ENCODE results near the gene ZNF385B. TPM values are rescaled to one million over a fixed set of nuclear protein-coding genes. Genes with fewer than 3 reads are reported as not detected.

The ZNF385B gene
- total and polyA plus RNA-seq, 2 donors (not counting 1 experiment from before 2014, with no cell fraction given), result not detected

DNA sequence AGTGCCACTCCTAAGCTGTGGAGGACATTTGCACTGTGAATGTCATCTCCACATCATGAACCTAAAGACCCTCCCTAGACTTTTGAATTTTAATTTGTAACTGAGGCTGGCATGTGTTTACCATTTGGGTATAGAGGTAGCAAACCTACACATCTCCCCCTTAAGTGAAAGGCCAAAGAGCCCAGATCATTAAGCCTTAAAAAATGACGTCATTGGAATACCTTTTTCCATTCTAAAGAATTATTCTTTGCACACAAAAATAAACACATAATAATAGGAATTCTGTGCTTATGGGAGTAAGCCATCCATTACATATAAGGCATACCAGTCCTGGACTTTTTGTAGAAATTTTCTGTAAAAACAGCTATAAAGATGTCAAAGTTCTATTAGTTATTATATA lies 38.9 kb downstream of the ZNF385B start:
- no peaks in the 10 kb centered on the region for H4K20me1 ChIP-seq (ENCODE audit: control insufficient read depth, insufficient read depth, low read length, poor library complexity, severe bottlenecking)
- POLR2A ChIA-PET, result no interaction called here
- TF ChIP-seq, protein P1, sequence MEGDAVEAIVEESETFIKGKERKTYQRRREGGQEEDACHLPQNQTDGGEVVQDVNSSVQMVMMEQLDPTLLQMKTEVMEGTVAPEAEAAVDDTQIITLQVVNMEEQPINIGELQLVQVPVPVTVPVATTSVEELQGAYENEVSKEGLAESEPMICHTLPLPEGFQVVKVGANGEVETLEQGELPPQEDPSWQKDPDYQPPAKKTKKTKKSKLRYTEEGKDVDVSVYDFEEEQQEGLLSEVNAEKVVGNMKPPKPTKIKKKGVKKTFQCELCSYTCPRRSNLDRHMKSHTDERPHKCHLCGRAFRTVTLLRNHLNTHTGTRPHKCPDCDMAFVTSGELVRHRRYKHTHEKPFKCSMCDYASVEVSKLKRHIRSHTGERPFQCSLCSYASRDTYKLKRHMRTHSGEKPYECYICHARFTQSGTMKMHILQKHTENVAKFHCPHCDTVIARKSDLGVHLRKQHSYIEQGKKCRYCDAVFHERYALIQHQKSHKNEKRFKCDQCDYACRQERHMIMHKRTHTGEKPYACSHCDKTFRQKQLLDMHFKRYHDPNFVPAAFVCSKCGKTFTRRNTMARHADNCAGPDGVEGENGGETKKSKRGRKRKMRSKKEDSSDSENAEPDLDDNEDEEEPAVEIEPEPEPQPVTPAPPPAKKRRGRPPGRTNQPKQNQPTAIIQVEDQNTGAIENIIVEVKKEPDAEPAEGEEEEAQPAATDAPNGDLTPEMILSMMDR (IDR thresholded peaks at IDR 0.05), result no peak
- no peak for TF ChIP-seq EZH2 (IDR thresholded peaks at IDR 0.05; ENCODE audit: borderline replicate concordance, insufficient read depth, low read depth, low read length, poor library complexity, severe bottlenecking)
- no peaks in the 10 kb centered on the region for H3K4me1 ChIP-seq (ENCODE audit: control insufficient read depth in 2 of 2, insufficient read depth in 2 of 2, low read length in 2 of 2)
- Mint-ChIP-seq H3K4me3 (no peak overlapping the region), H3K4me1 (no peaks in the 10 kb centered on the region), H3K9me3 (ENCODE audit: insufficient read depth) (no peaks in the 10 kb centered on the region), H3K27me3 (peaks cover 3% of the 10 kb centered on the region), H3K27ac (no peak overlapping the region)
- CTCF ChIA-PET, result no interaction called here
- H3K36me3 ChIP-seq (replicated peaks in 1 of 2; ENCODE audit: control extremely low read depth in 1 of 2, control insufficient read depth in 1 of 2, extremely low read depth in 1 of 2, insufficient read depth in 2 of 2, low read length in 1 of 2), result no peaks in the 10 kb centered on the region
- no CpG with 5 or more reads among the region's 1 CpG for WGBS (ENCODE audit: insufficient coverage)
- no peak for DNase-seq
- no peaks in the 10 kb centered on the region for H3K9me3 ChIP-seq (ENCODE audit: control extremely low read depth in 1 of 3, control insufficient read depth in 2 of 3, insufficient read depth in 1 of 3, low read length in 2 of 3)
- H3K27me3 ChIP-seq (replicated peaks in 1 of 4; ENCODE audit: control extremely low read depth in 1 of 4, control insufficient read depth in 3 of 4, insufficient read depth in 4 of 4, low read length in 3 of 4), result no peaks in the 10 kb centered on the region
- no peak overlapping the region for H3K4me2 ChIP-seq (replicated peaks; ENCODE audit: low read depth, low read length, poor library complexity, severe bottlenecking)
- H3K9ac ChIP-seq (ENCODE audit: low read length), result no peak overlapping the region
- no peaks in the 10 kb centered on the region for H3K79me2 ChIP-seq (ENCODE audit: control insufficient read depth, insufficient read depth, low read length)
- ATAC-seq (ENCODE audit: low read depth), result no peak
- intact Hi-C loops (cut with micrococcal nuclease), result no loop called here
- H3K27ac ChIP-seq (ENCODE audit: low read length in 2 of 2), result no peak overlapping the region
- H3K4me3 ChIP-seq (ENCODE audit: control extremely low read depth in 1 of 5, extremely low read depth in 1 of 5, insufficient read depth in 1 of 5, low read depth in 2 of 5, low read length in 4 of 5), result no peak overlapping the region
- H2AFZ ChIP-seq (ENCODE audit: insufficient read depth, low read depth, low read length, poor library complexity, severe bottlenecking), result no peak overlapping the region

DNA sequence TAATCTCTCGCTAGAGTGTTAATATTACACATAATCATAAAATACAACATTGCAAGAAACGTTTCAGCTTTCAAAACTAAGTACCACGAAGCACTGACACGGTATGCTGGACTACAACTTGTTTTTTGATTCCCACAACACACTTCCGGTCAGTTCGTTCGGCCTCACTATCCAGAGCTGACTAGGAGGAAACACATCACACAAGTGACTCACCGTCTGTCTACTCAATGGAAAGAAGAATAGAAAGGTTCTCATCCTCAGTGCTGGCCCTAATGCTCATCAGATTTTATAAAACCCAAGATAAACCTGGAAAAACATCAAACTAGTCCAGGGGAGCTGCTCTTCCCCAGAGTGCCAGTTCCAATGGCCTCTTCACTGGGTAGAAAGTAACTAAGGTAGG lies 42.9 kb downstream of the ZNF385B start:
- no peak overlapping the region for H2AFZ ChIP-seq (ENCODE audit: insufficient read depth, low read depth, low read length, poor library complexity, severe bottlenecking)
- ATAC-seq (ENCODE audit: low read depth) (no peak), DNase-seq (no peak)
- ChIA-PET POLR2A (no interaction called here), CTCF (no interaction called here)
- Mint-ChIP-seq H3K27me3 (no peaks in the 10 kb centered on the region), H3K4me1 (no peaks in the 10 kb centered on the region), H3K27ac (no peak overlapping the region), H3K9me3 (ENCODE audit: insufficient read depth) (no peaks in the 10 kb centered on the region), H3K4me3 (no peak overlapping the region)
- no peak overlapping the region for H3K4me3 ChIP-seq (ENCODE audit: control extremely low read depth in 1 of 5, extremely low read depth in 1 of 5, insufficient read depth in 1 of 5, low read depth in 2 of 5, low read length in 4 of 5)
- no peaks in the 10 kb centered on the region for H3K36me3 ChIP-seq (replicated peaks in 1 of 2; ENCODE audit: control extremely low read depth in 1 of 2, control insufficient read depth in 1 of 2, extremely low read depth in 1 of 2, insufficient read depth in 2 of 2, low read length in 1 of 2)
- intact Hi-C loops (cut with micrococcal nuclease), result no loop called here
- H3K27me3 ChIP-seq (replicated peaks in 1 of 4; ENCODE audit: control extremely low read depth in 1 of 4, control insufficient read depth in 3 of 4, insufficient read depth in 4 of 4, low read length in 3 of 4), result no peaks in the 10 kb centered on the region
- H3K4me2 ChIP-seq (replicated peaks; ENCODE audit: low read depth, low read length, poor library complexity, severe bottlenecking), result no peak overlapping the region
- TF ChIP-seq, protein P1 (IDR thresholded peaks at IDR 0.05), result no peak
- H4K20me1 ChIP-seq (ENCODE audit: control insufficient read depth, insufficient read depth, low read length, poor library complexity, severe bottlenecking), result no peaks in the 10 kb centered on the region
- H3K9ac ChIP-seq (ENCODE audit: low read length), result no peak overlapping the region
- WGBS (ENCODE audit: insufficient coverage), result 80% methylated on average over 4 of the region's 8 CpGs
- H3K27ac ChIP-seq (ENCODE audit: low read length in 2 of 2), result no peak overlapping the region
- H3K9me3 ChIP-seq (ENCODE audit: control extremely low read depth in 1 of 3, control insufficient read depth in 2 of 3, insufficient read depth in 1 of 3, low read length in 2 of 3), result no peaks in the 10 kb centered on the region
- no peaks in the 10 kb centered on the region for H3K79me2 ChIP-seq (ENCODE audit: control insufficient read depth, insufficient read depth, low read length)
- no peaks in the 10 kb centered on the region for H3K4me1 ChIP-seq (ENCODE audit: control insufficient read depth in 2 of 2, insufficient read depth in 2 of 2, low read length in 2 of 2)

Measured in B cell (primary cell).